Loucy (cell line): ENCODE data around the gene WAC.

ENCODE experiments used
- CTCF ChIP-seq: fragments of 200-600 bp; sonication (generic); conservative IDR thresholded peaks from 2 replicates; pipeline ENCODE4 v1.5.1; 2014; ENCODE audit warnings: mild to moderate bottlenecking, antibody characterized with exemption, low read length
- EZH2phosphoT487 ChIP-seq: fragments of 200-600 bp; IDR thresholded peaks from 2 replicates; pipeline ENCODE4 v1.6.1; 2018; ENCODE audit warnings: antibody characterized with exemption, mild to moderate bottlenecking, moderate library complexity, borderline replicate concordance

DNA sequence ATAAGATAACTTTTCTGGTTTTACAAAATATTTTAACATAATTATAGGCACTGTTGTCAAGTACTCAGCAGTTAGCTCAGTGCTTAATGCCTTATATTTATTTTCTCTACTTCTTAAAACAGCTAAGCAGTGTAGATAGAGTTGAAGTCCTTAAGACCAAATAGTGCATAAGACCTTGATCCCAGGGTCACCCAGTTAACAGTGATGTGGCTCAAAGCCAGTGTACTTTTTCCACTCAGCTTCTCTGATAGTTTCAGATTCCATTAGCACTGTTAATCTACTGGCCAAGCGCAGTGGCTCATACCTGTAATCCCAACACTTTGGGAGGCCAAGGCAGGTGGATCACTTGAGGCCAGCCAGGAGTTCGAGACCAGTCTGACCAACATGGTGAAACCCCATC, 83.6 kb downstream of the WAC start:
- TF ChIP-seq CTCF (no peak), EZH2phosphoT487 (no peak)
